Neutrophil (primary cell): ENCODE measurements around the gene SLC7A14.

Source experiments
- H3K27ac ChIP-seq: fragments of 200-600 bp; sonication (generic); 2 replicates; pipeline ENCODE4 v1.5.1; 2016; ENCODE audit warnings: mild to moderate bottlenecking, moderate library complexity
- H3K27me3 ChIP-seq: fragments of 200-600 bp; sonication (generic); 2 replicates; pipeline ENCODE4 v1.6.0; 2016; ENCODE audit warnings: mild to moderate bottlenecking
- H3K36me3 ChIP-seq: fragments of 200-600 bp; sonication (generic); 2 replicates; pipeline ENCODE4 v1.5.1; 2017
- H3K4me1 ChIP-seq, 2 experiments: fragments of 200-600 bp in 1 of 2; sonication (generic) in 1 of 2; 1 replicate in 1 of 2; 2 replicates in 1 of 2; pipeline versions ENCODE4 v1.5.1 to v1.6.1; 2013 to 2016; ENCODE audit warnings: low read depth in 1 of 2, low read length in 1 of 2, mild to moderate bottlenecking in 1 of 2, moderate library complexity in 1 of 2; ENCODE audit not compliant: control insufficient read depth in 1 of 2, insufficient read depth in 1 of 2
- H3K4me3 ChIP-seq, 2 experiments: fragments of 200-600 bp in 1 of 2; sonication (generic) in 1 of 2; 1 replicate in 1 of 2; 2 replicates in 1 of 2; pipeline ENCODE4 v1.5.1; 2013 to 2016; ENCODE audit warnings: low read depth in 1 of 2, low read length in 1 of 2, mild to moderate bottlenecking in 1 of 2, moderate library complexity in 1 of 2
- H3K9me3 ChIP-seq: fragments of 200-600 bp; sonication (generic); 2 replicates; pipeline ENCODE4 v1.5.1; 2016
- TF ChIP-seq, protein P1 (sequence below): fragments of 200-600 bp; sonication (generic); IDR thresholded peaks from 2 replicates; pipeline ENCODE4 v1.5.1; 2016; ENCODE audit warnings: antibody characterized with exemption

The SLC7A14 gene

DNA sequence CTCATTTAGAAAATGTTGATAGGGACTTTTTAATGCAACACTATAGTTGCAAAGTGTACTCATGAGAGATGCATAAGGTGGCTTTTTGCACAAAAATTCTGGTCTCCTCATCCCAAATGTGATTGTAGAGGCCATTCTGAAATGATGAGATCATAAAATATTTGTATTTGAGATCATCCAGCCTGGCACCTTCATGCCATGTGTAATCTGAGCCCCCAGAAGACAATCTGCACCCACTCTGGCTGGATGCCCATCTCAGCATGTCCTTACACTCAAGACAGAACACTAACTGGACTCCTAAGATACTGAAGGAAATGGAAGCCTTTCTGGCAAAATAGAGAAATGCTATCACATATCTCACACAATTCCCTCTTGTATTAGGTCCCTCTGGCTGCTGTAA, 49.2 kb downstream of the SLC7A14 start:
- TF ChIP-seq, protein P1, sequence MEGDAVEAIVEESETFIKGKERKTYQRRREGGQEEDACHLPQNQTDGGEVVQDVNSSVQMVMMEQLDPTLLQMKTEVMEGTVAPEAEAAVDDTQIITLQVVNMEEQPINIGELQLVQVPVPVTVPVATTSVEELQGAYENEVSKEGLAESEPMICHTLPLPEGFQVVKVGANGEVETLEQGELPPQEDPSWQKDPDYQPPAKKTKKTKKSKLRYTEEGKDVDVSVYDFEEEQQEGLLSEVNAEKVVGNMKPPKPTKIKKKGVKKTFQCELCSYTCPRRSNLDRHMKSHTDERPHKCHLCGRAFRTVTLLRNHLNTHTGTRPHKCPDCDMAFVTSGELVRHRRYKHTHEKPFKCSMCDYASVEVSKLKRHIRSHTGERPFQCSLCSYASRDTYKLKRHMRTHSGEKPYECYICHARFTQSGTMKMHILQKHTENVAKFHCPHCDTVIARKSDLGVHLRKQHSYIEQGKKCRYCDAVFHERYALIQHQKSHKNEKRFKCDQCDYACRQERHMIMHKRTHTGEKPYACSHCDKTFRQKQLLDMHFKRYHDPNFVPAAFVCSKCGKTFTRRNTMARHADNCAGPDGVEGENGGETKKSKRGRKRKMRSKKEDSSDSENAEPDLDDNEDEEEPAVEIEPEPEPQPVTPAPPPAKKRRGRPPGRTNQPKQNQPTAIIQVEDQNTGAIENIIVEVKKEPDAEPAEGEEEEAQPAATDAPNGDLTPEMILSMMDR, result no peak
- no peak overlapping the region for H3K4me3 ChIP-seq
- no peak overlapping the region for H3K27ac ChIP-seq
- no peaks in the 10 kb centered on the region for H3K9me3 ChIP-seq
- no peaks in the 10 kb centered on the region for H3K27me3 ChIP-seq
- no peaks in the 10 kb centered on the region for H3K4me1 ChIP-seq
- H3K36me3 ChIP-seq, result no peaks in the 10 kb centered on the region

DNA sequence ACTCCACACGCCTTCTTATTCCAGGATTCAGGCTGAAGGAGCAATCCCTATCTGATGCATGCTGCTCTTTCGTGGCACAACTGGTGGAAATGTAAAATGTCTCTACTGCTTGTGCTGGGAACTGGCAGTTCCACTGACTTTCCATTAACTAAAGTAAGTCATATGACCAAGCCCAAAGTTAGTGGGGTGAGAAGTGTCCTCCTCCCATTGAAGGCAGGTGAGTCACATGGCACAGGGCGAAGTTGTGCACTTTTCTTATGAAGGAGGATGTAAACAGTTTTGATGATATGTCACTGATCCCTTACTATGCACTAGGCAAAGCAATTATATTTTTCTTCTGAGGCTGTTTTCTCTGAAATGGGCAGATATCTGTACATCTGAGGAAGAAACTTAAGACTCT, 51.6 kb downstream of the SLC7A14 start:
- no peak overlapping the region for H3K27ac ChIP-seq
- no peak overlapping the region for H3K4me3 ChIP-seq
- TF ChIP-seq, protein P1, result no peak

DNA sequence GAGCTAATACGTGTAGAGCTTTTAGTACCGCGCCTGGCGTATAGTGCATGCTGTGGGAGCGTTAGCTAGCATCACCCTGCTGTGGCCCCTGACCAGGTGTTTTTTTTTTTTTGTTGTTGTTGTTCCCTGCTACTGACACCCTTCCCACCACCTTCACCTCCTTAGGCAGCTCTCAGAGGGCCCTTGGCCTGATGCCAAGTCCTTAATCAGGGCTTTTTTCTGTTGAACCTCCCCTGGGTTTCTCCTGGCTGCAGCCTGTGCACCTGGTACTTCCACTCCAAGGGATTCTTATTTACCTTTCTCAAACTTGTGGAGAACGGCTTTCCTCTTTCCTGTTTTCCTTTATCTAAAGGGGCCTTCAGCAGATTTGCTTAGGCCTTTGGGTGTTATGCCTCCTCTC, 53.3 kb downstream of the SLC7A14 start:
- Histone ChIP-seq H3K27ac (no peak overlapping the region), H3K4me3 (no peak overlapping the region), H3K4me1 (no peaks in the 10 kb centered on the region), H3K9me3 (no peaks in the 10 kb centered on the region), H3K36me3 (no peaks in the 10 kb centered on the region), H3K27me3 (no peaks in the 10 kb centered on the region)
- TF ChIP-seq, protein P1, result no peak

More for the DNA sequence above, 51.6 kb downstream of the SLC7A14 start:
- H3K36me3 ChIP-seq, result no peaks in the 10 kb centered on the region
- H3K27me3 ChIP-seq, result no peaks in the 10 kb centered on the region
- H3K9me3 ChIP-seq, result no peaks in the 10 kb centered on the region
- no peaks in the 10 kb centered on the region for H3K4me1 ChIP-seq

DNA sequence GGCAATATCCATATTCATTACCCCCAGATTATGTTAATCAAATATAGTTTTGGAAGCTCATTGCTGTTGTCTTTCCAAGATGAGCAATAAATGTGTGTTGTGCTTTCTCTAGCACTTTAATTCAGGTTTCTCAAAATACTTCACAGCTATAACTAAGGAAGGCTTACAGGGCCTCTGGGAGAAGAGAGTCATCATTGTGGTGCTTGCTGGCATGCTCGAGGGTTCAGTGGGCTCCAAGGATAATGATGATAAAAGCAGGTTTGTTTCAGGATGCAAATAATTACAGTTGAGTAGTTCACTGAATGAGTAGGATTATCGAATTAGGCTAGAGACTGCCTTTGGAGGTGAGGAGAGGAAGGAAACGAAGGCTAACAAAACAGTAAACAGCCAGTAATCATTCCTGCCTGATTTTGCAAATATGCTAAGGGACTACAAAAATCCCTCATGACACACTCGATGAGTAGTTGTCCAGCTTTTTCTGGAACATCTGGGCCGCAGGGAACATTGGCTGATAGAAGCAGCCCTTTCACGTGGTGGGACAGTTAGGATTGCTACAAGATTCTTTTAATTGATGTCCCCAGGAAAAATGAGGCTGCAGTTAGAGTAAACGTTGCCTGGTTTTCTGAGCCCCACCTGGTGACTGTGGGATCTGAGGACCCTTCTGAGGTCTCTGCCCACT, 54.1 kb downstream of the SLC7A14 start:
- H3K36me3 ChIP-seq, result no peaks in the 10 kb centered on the region
- H3K9me3 ChIP-seq, result no peaks in the 10 kb centered on the region
- H3K27ac ChIP-seq, result no peak overlapping the region
- no peaks in the 10 kb centered on the region for H3K4me1 ChIP-seq
- no peak overlapping the region for H3K4me3 ChIP-seq
- TF ChIP-seq, protein P1, result no peak
- no peaks in the 10 kb centered on the region for H3K27me3 ChIP-seq

DNA sequence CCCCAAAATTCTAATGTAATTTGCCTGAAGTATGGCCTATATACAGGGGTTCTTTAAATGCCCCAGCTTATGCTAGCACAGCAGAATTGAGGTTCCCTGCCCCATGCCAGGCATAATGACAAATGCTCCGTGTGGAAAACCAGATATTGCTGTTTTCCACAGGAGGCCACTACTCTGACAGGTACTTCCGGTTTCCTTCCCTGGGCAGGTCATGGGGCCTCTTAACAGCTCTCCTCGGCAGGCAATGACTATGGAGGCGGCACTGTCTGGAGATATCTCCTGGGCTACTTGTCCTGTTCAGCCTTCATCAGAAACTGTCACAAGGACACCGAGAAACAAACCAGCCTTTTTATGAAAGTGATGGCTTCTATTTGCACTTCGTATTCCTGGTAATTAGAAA, 54.8 kb downstream of the SLC7A14 start:
- TF ChIP-seq, protein P1, result no peak
- Histone ChIP-seq H3K4me3 (no peak overlapping the region), H3K27ac (no peak overlapping the region), H3K27me3 (no peaks in the 10 kb centered on the region), H3K36me3 (no peaks in the 10 kb centered on the region), H3K9me3 (no peaks in the 10 kb centered on the region), H3K4me1 (no peaks in the 10 kb centered on the region)
